Osteocyte (in vitro differentiated cells): Measurements from ENCODE around the gene TMEM95. TPM values are rescaled to one million over a fixed set of nuclear protein-coding genes. Genes with fewer than 3 reads are reported as not detected.

Experiments
- DNase-seq: peaks from one replicate; pipeline ENCODE4 v3.0.0; 2021; ENCODE audit warnings: mixed read lengths; ENCODE audit not compliant: unreplicated experiment; ENCODE audit errors: extremely low spot score
- H3K27ac Mint-ChIP-seq: one replicate; pipeline ENCODE4 v1.8.0; 2021; ENCODE audit warnings: mild to moderate bottlenecking, mixed read lengths; ENCODE audit not compliant: unreplicated experiment
- H3K27me3 Mint-ChIP-seq: one replicate; pipeline ENCODE4 v1.8.0; 2021; ENCODE audit warnings: mixed read lengths; ENCODE audit not compliant: unreplicated experiment
- H3K36me3 Mint-ChIP-seq: one replicate; pipeline ENCODE4 v1.8.0; 2021; ENCODE audit warnings: mixed read lengths; ENCODE audit not compliant: unreplicated experiment
- H3K4me1 Mint-ChIP-seq: one replicate; pipeline ENCODE4 v1.8.0; 2021; ENCODE audit warnings: mixed read lengths; ENCODE audit not compliant: unreplicated experiment
- H3K4me3 Mint-ChIP-seq: one replicate; pipeline ENCODE4 v1.8.0; 2021; ENCODE audit warnings: mild to moderate bottlenecking, moderate library complexity, mixed read lengths; ENCODE audit not compliant: unreplicated experiment
- H3K9me3 Mint-ChIP-seq: one replicate; pipeline ENCODE4 v1.8.0; 2021; ENCODE audit warnings: mixed read lengths; ENCODE audit not compliant: unreplicated experiment
- CTCF ChIP-seq: fragments of 200-600 bp; sonication (generic); IDR thresholded peaks from 2 replicates; pipeline ENCODE4 v1.5.0; 2021; ENCODE audit warnings: antibody characterized with exemption, mild to moderate bottlenecking, moderate library complexity
- total RNA-seq: library from RNA; stranded (reverse); gene quantifications from 2 replicates; pipeline ENCODE4 v1.2.1, GENCODE V29; 2021

TMEM95 gene
- total RNA-seq, 1 donor from 2014 or later = not detected

- DNase-seq = no peak
- Mint-ChIP-seq H3K27me3 (no peaks in the 10 kb centered on the region), H3K27ac (peak overlapping the region; percentile 43), H3K4me1 (peaks cover 44% of the 10 kb centered on the region), H3K9me3 (no peaks in the 10 kb centered on the region), H3K36me3 (no peaks in the 10 kb centered on the region), H3K4me3 (no peak overlapping the region)
- TF ChIP-seq CTCF = no peak
These were observed 603 bp upstream of the TMEM95 start for GRCh38 chr17:7354262-7354843.

- Mint-ChIP-seq H3K4me1 (peaks cover 38% of the 10 kb centered on the region), H3K9me3 (no peaks in the 10 kb centered on the region), H3K27ac (peak overlapping the region; percentile 11), H3K4me3 (no peak overlapping the region), H3K27me3 (no peaks in the 10 kb centered on the region), H3K36me3 (no peaks in the 10 kb centered on the region)
- no peak for DNase-seq
- no peak for TF ChIP-seq CTCF
These were observed 617 bp downstream of the TMEM95 start for GRCh38 chr17:7355573-7355972.

- Mint-ChIP-seq H3K27me3 (no peaks in the 10 kb centered on the region), H3K4me1 (peaks cover 38% of the 10 kb centered on the region), H3K4me3 (no peak overlapping the region), H3K27ac (no peak overlapping the region), H3K9me3 (no peaks in the 10 kb centered on the region), H3K36me3 (no peaks in the 10 kb centered on the region)
- peak; percentile 92 for TF ChIP-seq CTCF
- peak; percentile 91 for DNase-seq
These were observed 1.2 kb downstream of the TMEM95 start for GRCh38 chr17:7356072-7356549.

GRCh38 chr17:7356756-7357155, 1.8 kb downstream of the TMEM95 start:
- DNase-seq = no peak
- Mint-ChIP-seq H3K36me3 (no peaks in the 10 kb centered on the region), H3K27me3 (no peaks in the 10 kb centered on the region), H3K27ac (no peak overlapping the region), H3K4me3 (no peak overlapping the region), H3K9me3 (no peaks in the 10 kb centered on the region), H3K4me1 (peaks cover 36% of the 10 kb centered on the region)
- TF ChIP-seq CTCF = no peak

GRCh38 chr17:7357381-7357780, 2.4 kb downstream of the TMEM95 start:
- no peaks in the 10 kb centered on the region for H3K36me3 Mint-ChIP-seq
- no peak overlapping the region for H3K27ac Mint-ChIP-seq
- no peak overlapping the region for H3K4me3 Mint-ChIP-seq
- TF ChIP-seq CTCF = no peak
- H3K9me3 Mint-ChIP-seq = no peaks in the 10 kb centered on the region
- H3K4me1 Mint-ChIP-seq = peaks cover 34% of the 10 kb centered on the region
- H3K27me3 Mint-ChIP-seq = no peaks in the 10 kb centered on the region
- DNase-seq = no peak
